ENCODE measurements around the gene MTUS2.
A peak's percentile ranks its signal among the peaks of the same experiment; 100 is the strongest.
"Not testable (repeated sequence)": the region's sequence is repeated elsewhere in the genome, so short reads cannot be mapped to it uniquely, and the experiment has no call there.

MTUS2 gene

DNA sequence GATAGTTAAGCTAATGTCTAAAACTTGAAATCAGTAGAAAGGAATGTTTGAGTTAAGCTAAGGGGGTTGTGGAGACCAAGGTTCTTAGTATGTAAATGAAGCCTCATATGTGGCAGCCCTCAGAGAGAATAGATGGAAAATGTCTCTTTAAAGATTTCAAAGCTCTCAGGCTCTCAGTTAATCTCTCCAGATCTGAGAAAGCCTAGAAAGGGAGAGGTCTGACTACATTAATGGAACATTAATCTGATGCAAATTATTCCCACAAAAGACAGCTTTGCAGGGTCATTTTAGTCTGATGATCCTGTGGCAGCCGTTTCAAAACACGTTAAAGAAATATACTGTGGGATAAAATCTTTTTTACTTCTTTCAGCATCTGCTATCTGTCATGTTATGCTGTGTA lies 508.4 kb downstream of the MTUS2 start:
- no peak for TF ChIP-seq GATA1 (IDR thresholded peaks at IDR 0.05; ENCODE audit: low read depth, low read length)
- no peak for TF ChIP-seq POLR2A (IDR thresholded peaks at IDR 0.05; ENCODE audit: low read length)
- DNase-seq = no peak

- TF ChIP-seq POLR2A (IDR thresholded peaks at IDR 0.05; ENCODE audit: low read length) (no peak), GATA1 (IDR thresholded peaks at IDR 0.05; ENCODE audit: low read depth, low read length) (no peak)
- no peak for DNase-seq
Measured at GRCh38 chr13:29336356-29336755, 516.2 kb downstream of the MTUS2 start.

DNA sequence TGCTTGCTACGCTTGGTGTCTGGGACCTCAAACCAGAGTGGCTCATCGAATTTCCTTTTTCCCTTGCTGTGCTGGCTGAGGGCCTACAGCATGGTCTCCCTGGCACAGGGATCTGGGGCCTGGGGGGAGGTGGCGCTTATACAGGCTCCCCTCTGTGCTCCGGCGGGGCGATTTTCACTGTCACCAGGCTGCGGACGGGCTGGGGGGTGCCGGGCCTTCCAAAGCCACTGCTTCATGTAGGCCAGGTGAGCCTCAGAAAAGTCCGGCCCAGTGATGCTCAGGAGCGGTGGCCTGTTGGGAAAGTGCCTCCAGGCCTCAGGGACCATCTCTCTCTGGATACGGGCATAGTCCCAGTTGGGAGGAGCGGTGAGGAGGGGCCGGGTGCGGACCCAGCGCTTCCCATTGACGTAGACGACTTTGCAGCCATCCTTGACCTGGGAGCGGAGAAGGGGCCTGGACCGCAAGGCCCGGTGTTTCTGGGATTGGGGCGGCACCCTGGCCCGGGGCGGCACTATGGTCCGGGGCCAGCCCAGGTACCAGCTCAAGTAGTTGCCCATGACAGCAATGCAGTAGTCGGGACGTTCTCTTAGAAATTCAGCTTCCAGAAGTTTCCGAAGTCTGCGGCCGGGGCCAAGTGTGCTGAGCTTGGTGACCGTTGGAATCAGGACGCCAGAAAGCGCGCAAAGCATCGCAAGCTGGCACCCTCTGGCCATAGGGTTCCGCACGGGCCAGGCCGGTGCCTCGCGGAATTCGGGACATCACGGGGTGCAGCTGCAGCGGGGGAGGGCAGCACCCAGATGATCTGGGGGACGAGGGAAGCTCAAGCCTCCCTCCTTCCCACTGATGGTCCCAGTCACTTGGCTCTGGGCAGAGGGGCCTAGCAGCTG lies 519.5 kb downstream of the MTUS2 start:
- no peak for TF ChIP-seq GATA1 (IDR thresholded peaks at IDR 0.05; ENCODE audit: low read depth, low read length)
- TF ChIP-seq POLR2A (IDR thresholded peaks at IDR 0.05; ENCODE audit: low read length) = no peak
- no peak for DNase-seq

GRCh38 chr13:29345860-29346582 lies 525.9 kb downstream of the MTUS2 start:
- not testable (repeated sequence) for DNase-seq

DNA sequence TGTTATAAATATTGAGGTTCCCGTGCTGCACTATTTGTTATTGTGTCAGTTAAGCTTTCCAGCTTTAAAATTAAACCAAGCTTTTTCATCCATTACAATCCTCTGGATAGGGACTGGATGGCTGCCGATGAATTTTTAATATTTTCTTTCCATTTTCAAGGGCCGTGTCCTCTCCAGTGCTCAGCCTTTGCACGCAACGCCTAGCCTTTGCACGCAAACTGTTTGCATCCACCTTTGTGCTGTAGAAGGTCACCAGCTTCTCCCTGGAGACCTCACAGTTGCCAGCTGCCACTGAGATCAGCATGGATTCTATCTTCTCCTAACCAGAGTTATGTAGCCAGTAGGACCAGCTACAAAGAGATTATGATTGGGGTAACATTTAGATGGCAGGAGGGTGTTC lies 534.9 kb downstream of the MTUS2 start:
- TF ChIP-seq GATA1 (IDR thresholded peaks at IDR 0.05; ENCODE audit: low read depth, low read length) = no peak
- no peak for TF ChIP-seq POLR2A (IDR thresholded peaks at IDR 0.05; ENCODE audit: low read length)
- DNase-seq = no peak

GRCh38 chr13:29359181-29359580 lies 539.0 kb downstream of the MTUS2 start:
- TF ChIP-seq GATA1 (IDR thresholded peaks at IDR 0.05; ENCODE audit: low read depth, low read length) = no peak
- no peak for TF ChIP-seq POLR2A (IDR thresholded peaks at IDR 0.05; ENCODE audit: low read length)

GRCh38 chr13:29361716-29362115 lies 541.6 kb downstream of the MTUS2 start:
- TF ChIP-seq GATA1 (IDR thresholded peaks at IDR 0.05; ENCODE audit: low read depth, low read length) (no peak), POLR2A (IDR thresholded peaks at IDR 0.05; ENCODE audit: low read length) (no peak)
- DNase-seq = no peak

More at GRCh38 chr13:29359181-29359580, 539.0 kb downstream of the MTUS2 start:
- no peak for DNase-seq

- peak; percentile 35 to 61 for DNase-seq
- TF ChIP-seq GATA1 (IDR thresholded peaks at IDR 0.05; ENCODE audit: low read depth, low read length) (no peak), POLR2A (IDR thresholded peaks at IDR 0.05; ENCODE audit: low read length) (no peak)
Measured at GRCh38 chr13:29362849-29363604, 542.9 kb downstream of the MTUS2 start.

- DNase-seq = peak; percentile 8 to 30
- TF ChIP-seq GATA1 (IDR thresholded peaks at IDR 0.05; ENCODE audit: low read depth, low read length) = no peak
- no peak for TF ChIP-seq POLR2A (IDR thresholded peaks at IDR 0.05; ENCODE audit: low read length)
Measured at GRCh38 chr13:29369060-29369743, 549.1 kb downstream of the MTUS2 start.

GRCh38 chr13:29379281-29379680 lies 559.1 kb downstream of the MTUS2 start:
- TF ChIP-seq GATA1 (IDR thresholded peaks at IDR 0.05; ENCODE audit: low read depth, low read length) (no peak), POLR2A (IDR thresholded peaks at IDR 0.05; ENCODE audit: low read length) (no peak)
- DNase-seq = no peak

DNA sequence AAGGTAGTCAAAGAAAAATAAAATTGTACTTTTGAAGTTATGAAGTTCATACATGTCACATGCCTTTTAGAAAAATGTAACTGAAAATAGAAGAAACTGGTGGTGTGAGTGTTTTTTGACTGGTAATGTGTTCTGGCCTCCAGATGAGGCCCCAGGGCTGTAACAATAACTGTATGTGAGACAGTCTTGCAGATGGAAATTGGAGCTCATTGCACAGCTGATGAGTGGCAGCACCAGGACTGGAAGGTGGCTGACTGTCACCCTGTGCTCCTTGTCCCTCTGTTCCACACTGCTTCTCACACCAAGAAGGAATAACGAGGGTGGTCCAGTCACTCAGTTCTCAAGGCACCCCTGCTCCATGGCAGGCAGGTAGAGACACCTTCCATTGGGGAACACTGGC lies 559.7 kb downstream of the MTUS2 start:
- DNase-seq = no peak
- TF ChIP-seq POLR2A (IDR thresholded peaks at IDR 0.05; ENCODE audit: low read length) = no peak
- TF ChIP-seq GATA1 (IDR thresholded peaks at IDR 0.05; ENCODE audit: low read depth, low read length) = no peak

DNA sequence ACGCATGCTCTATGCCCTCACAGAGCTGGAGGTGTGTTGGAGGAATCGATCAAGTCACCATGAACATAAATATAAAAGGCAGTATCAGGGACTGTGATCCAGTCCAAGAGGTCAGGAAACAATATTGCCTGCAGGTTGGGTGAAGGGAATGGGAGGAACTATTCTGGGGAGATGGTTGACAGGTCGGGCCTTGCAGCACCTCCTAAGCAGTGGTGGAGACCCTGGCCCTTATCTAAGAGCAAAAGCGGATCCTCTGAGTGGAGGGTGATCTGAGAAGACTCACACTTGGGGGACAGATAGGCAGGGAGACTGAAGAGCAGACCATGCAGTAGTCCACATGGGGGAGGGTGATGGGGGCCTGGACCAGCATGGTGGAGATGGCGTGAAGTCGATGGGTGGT lies 561.9 kb downstream of the MTUS2 start:
- DNase-seq = no peak
- no peak for TF ChIP-seq GATA1 (IDR thresholded peaks at IDR 0.05; ENCODE audit: low read depth, low read length)
- no peak for TF ChIP-seq POLR2A (IDR thresholded peaks at IDR 0.05; ENCODE audit: low read length)

DNA sequence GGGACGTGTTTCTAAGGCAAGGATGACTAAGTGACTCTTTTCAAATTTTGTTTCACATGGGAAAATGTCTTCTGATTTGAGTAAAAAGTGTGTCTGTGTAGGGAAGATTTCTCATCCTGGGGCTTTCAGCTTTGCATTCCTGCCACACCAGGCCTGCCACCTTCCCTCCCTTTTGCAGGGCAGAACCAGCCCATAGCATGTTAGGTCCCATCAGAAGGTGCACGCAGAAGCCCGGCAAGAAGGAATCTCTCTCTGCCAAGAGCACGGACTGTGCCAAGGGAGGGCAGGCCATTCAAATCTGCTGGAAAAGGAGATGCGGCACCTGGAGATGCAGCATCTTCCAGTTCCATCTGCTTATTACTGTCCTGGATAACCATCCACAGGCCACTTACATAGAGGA lies 563.3 kb downstream of the MTUS2 start:
- TF ChIP-seq POLR2A (IDR thresholded peaks at IDR 0.05; ENCODE audit: low read length) = no peak
- TF ChIP-seq GATA1 (IDR thresholded peaks at IDR 0.05; ENCODE audit: low read depth, low read length) = no peak
- no peak for DNase-seq

Measured in erythroblast (primary cell).